ENCODE results near the gene FOXJ3.

GRCh38 chr1:42186152-42186551 lies 148.9 kb downstream of the FOXJ3 start:
- TF ChIP-seq CTCF (conservative IDR thresholded peaks at IDR 0.05 in 1 of 2, IDR thresholded peaks at IDR 0.05 in 1 of 2; ENCODE audit: extremely low read depth in 1 of 2, insufficient read depth in 1 of 2, low read depth in 1 of 2, low read length in 2 of 2): no peak
- TF ChIP-seq EZH2 (IDR thresholded peaks at IDR 0.05; ENCODE audit: borderline replicate concordance, low read length): no peak
